NCI-H1092 treated with DMSO at 0.1 percent for 48 hours (cell line): ENCODE measurements around the gene OR14J1.
"Not testable (repeated sequence)": the region's sequence is repeated elsewhere in the genome, so short reads cannot be mapped to it uniquely, and the experiment has no call there.

ENCODE experiments used
- DNase-seq: peaks from one replicate; lab custom pipeline; 2025; lab: John Stamatoyannopoulos, UW

OR14J1 gene

DNA sequence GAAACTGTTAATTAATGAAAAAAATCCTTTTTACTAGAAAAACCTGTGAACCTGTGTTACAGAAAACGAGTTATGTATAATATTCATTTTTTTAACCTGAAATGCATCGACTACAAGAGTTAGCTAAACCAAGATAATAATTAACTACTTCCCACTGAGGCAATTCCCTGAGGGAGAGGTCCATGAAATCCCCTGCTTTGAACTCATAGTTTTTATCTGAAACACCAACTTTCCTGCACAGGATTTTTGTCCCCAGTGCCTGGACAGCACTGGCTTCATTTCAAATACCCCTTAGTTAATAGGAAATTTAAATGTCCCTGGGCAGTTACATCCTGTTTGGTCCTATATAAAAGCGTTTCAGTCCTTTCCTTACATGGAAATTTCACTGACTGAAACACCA, at the start of gene OR14J1:
Gene OR14J1 (plus strand): TSS at position 386 of the 400 bp plus-strand sequence. CDS start 4,989 bp downstream, outside the sequence.
- no peak for DNase-seq

GRCh38 chr6:29251736-29252135, 49.8 kb upstream of the OR14J1 start:
- no peak for DNase-seq

- no peak for DNase-seq
Observed at GRCh38 chr6:29255530-29255929, 46.0 kb upstream of the OR14J1 start.

- DNase-seq: no peak
Observed at GRCh38 chr6:29259721-29260120, 41.8 kb upstream of the OR14J1 start.

- DNase-seq: no peak
Observed at GRCh38 chr6:29263001-29263400, 38.5 kb upstream of the OR14J1 start.

- no peak for DNase-seq
Observed at GRCh38 chr6:29294499-29294914, 7.0 kb upstream of the OR14J1 start.

DNA sequence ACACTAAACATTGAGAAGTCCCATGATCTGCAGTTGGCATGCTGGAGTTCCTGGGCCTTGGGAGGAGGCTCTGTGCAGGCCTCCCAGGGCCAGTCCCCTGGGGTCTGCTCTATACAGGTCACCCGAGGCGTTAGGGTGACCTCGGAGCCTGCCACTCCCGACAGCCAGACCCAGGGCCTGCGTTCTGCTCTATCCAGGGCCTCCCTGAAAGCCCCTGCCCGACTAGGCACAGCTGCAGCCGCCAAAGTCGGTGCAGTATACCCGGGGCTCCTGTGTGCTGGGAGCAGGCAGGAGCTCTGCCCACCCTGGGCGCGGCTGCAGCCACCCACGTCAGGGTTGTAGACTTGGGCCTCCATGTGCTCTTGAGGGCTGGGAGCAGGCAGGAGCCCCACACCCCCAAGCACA, 6.3 kb upstream of the OR14J1 start:
- no peak for DNase-seq

DNA sequence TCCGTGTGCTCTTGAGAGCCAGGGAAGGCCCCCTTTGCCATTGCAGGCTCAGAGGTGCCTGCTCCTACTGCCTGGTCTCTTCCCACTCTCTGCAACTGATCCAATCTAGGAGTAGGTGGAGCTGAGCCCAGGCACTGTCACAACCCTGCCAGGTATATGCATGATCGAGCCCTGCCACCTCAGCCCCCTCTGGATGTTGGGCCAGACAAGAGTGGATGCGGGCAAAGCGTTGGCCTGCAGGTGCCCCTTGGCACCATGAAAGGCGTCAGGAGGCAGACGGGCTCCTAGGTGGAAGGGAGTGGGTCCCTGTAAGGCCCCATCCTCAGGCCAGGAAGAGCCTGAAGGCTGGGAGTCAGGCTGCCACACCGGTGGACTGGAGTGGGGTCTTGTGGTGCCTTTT, 5.9 kb upstream of the OR14J1 start:
- no peak for DNase-seq

- DNase-seq: no peak
Observed at GRCh38 chr6:29319931-29320330, 18.4 kb downstream of the OR14J1 start.

GRCh38 chr6:29323332-29323731, 21.8 kb downstream of the OR14J1 start:
- DNase-seq: not testable (repeated sequence)

GRCh38 chr6:29325777-29326176, 24.3 kb downstream of the OR14J1 start:
- DNase-seq: no peak

- no peak for DNase-seq
Observed at GRCh38 chr6:29332676-29333075, 31.2 kb downstream of the OR14J1 start.

DNA sequence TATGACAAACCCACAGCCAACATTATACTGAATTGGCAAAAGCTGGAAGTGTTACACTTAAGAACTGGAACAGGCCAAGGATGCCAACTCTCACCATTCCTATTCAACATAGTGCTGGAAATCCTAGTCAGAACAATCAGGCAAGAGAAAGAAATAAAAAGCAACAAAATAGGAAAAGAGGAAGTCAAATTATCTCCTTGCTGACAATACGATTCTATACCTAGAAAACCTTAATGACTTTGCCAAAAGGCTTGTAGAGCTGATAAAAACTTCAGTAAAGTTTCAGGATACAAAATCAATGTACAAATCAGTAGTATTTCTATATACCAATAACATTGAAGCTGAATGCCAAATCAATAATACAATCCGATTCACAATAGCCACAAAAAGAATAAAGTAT, 34.8 kb downstream of the OR14J1 start:
- no peak for DNase-seq

DNA sequence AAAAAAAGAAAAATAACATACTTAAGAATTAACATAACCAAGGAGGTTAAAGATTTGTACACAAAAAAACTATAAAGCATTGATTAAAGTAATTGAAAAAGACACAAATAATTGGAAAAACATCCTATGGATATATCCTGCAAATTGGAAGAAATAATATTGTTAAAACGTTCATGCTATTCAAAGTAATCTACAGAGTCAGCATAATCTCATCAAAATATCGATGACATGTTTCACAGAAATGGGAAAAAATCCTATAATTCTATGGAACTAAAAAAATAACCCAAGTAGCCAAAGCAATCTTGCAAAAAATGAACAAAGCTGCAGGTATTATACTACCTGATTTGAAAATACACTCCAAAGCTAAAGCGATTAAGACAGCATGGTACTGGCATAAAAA, 43.9 kb downstream of the OR14J1 start:
- DNase-seq: no peak

GRCh38 chr6:29349348-29349747, 47.8 kb downstream of the OR14J1 start:
- not testable (repeated sequence) for DNase-seq

GRCh38 chr6:29354980-29355379, 53.5 kb downstream of the OR14J1 start:
- DNase-seq: no peak

GRCh38 chr6:29355603-29356002, 54.1 kb downstream of the OR14J1 start:
- no peak for DNase-seq
